Epithelial cell of esophagus (primary cell): ENCODE results near the gene KATNB1.

Source experiments
- DNase-seq: peaks from one replicate; pipeline ENCODE4 v3.0.0; 2010; ENCODE audit warnings: low read depth
- H3K4me3 ChIP-seq: 2 replicates; pipeline ENCODE4 v1.5.1; 2011; ENCODE audit warnings: mild to moderate bottlenecking, low read length, control low read depth
- TF ChIP-seq, protein P1 (sequence below): IDR thresholded peaks from 2 replicates; pipeline ENCODE4 v1.5.1; 2011; ENCODE audit warnings: low read depth, mild to moderate bottlenecking, low read length, control low read depth, inconsistent platforms; ENCODE audit not compliant: insufficient read depth; ENCODE audit errors: missing control alignments

The KATNB1 gene

GRCh38 chr16:57736419-57737351 is 1.1 kb downstream of the KATNB1 start:
- H3K4me3 ChIP-seq = peak overlapping the region; percentile 86
- peak; percentile 77 for DNase-seq
- TF ChIP-seq, protein P1, sequence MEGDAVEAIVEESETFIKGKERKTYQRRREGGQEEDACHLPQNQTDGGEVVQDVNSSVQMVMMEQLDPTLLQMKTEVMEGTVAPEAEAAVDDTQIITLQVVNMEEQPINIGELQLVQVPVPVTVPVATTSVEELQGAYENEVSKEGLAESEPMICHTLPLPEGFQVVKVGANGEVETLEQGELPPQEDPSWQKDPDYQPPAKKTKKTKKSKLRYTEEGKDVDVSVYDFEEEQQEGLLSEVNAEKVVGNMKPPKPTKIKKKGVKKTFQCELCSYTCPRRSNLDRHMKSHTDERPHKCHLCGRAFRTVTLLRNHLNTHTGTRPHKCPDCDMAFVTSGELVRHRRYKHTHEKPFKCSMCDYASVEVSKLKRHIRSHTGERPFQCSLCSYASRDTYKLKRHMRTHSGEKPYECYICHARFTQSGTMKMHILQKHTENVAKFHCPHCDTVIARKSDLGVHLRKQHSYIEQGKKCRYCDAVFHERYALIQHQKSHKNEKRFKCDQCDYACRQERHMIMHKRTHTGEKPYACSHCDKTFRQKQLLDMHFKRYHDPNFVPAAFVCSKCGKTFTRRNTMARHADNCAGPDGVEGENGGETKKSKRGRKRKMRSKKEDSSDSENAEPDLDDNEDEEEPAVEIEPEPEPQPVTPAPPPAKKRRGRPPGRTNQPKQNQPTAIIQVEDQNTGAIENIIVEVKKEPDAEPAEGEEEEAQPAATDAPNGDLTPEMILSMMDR = peak; percentile 43

GRCh38 chr16:57738844-57739243 is 3.3 kb downstream of the KATNB1 start:
- no peak overlapping the region for H3K4me3 ChIP-seq
- TF ChIP-seq, protein P1 = no peak
- DNase-seq = no peak

- no peak for DNase-seq
- TF ChIP-seq, protein P1 = no peak
- no peak overlapping the region for H3K4me3 ChIP-seq
These were observed 4.3 kb downstream of the KATNB1 start for GRCh38 chr16:57739756-57740422.

GRCh38 chr16:57740423-57741071 is 5.0 kb downstream of the KATNB1 start:
- no peak for DNase-seq
- TF ChIP-seq, protein P1 = no peak
- no peak overlapping the region for H3K4me3 ChIP-seq

DNA sequence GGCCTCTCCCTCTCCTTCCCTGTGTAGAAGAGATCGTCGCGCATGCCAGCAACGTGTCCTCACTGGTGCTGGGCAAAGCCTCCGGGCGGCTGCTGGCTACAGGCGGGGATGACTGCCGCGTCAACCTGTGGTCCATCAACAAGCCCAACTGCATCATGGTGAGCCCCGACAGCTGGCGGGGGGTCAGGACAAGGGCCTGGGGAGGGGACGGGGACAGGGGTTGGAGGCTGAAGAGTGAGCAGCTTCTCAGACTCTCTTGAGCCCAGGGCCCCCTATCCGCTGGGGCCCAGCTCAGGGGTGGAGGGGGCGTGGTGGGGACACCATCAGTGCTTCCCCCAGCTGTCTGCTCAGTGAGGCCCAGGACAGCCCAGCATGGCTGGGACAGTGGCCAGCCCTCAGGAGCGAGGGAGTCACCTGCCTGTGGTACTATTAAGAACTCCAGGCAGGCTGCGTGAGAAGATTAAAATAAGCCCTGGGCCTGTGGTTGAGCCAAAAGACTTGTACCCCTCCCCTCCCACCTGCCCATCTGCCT is 6.2 kb downstream of the KATNB1 start:
- no peak for DNase-seq
- H3K4me3 ChIP-seq = no peak overlapping the region
- TF ChIP-seq, protein P1 = no peak

DNA sequence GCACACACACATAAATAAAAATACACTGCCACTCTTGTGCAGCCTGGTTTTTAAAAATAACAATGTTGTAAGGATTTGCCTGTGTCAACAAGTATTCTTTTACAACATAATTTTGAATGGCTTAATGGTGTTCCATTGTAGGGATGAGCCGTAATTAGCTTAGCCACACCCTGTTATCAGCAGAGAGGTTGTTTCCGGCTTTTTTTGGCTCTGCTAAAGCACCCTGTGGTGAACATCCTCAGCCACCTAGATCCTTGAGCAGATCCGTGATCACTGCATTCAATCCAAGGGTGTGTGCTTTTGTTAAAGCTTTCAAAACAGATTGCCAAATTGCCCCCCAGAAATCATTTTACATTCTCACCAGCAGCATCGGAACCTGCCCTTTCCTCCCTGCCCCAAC is 7.0 kb downstream of the KATNB1 start:
- TF ChIP-seq, protein P1 = no peak
- H3K4me3 ChIP-seq = no peak overlapping the region
- DNase-seq = no peak
